Mesenchymal stem cell (in vitro differentiated cells and primary cell): Measurements from ENCODE around the gene MMP24OS. TPM values are rescaled to one million over a fixed set of nuclear protein-coding genes. Genes with fewer than 3 reads are reported as not detected.

Experiments
- DNase-seq: peaks from one replicate; pipeline ENCODE4 v3.0.0-alpha.2; 2013
- H2AFZ ChIP-seq: one replicate; pipeline ENCODE4 v1.6.1; 2013; ENCODE audit warnings: low read depth, mild to moderate bottlenecking, control low read depth, inconsistent platforms, low read length, moderate library complexity
- H2AK5ac ChIP-seq: 2 replicates; pipeline ENCODE4 v1.6.1; 2013; ENCODE audit warnings: low read length, moderate library complexity, mild to moderate bottlenecking, inconsistent platforms; ENCODE audit not compliant: severe bottlenecking
- H2BK120ac ChIP-seq: one replicate; pipeline ENCODE4 v1.6.1; 2013; ENCODE audit warnings: low read depth, mild to moderate bottlenecking, inconsistent platforms, low read length, moderate library complexity
- H2BK12ac ChIP-seq, 2 experiments: one replicate each; pipeline ENCODE4 v1.6.1; 2013; ENCODE audit warnings: inconsistent platforms in 2 of 2, low read length in 2 of 2, mild to moderate bottlenecking in 2 of 2, moderate library complexity in 2 of 2, control low read depth in 1 of 2
- H2BK15ac ChIP-seq: one replicate; pipeline ENCODE4 v1.6.1; 2013; ENCODE audit warnings: mild to moderate bottlenecking, low read depth, inconsistent platforms; ENCODE audit not compliant: poor library complexity, severe bottlenecking
- H2BK5ac ChIP-seq: 2 replicates; pipeline ENCODE4 v1.6.1; 2013; ENCODE audit warnings: low read depth, mild to moderate bottlenecking, low read length, control low read depth, inconsistent platforms; ENCODE audit not compliant: poor library complexity, severe bottlenecking
- H3K14ac ChIP-seq, 2 experiments: one replicate each; pipeline ENCODE4 v1.6.1; 2013; ENCODE audit warnings: inconsistent platforms in 2 of 2, low read length in 2 of 2, control low read depth in 1 of 2, mild to moderate bottlenecking in 1 of 2, moderate library complexity in 1 of 2
- H3K18ac ChIP-seq, 2 experiments: one replicate each; pipeline ENCODE4 v1.6.1; 2013; ENCODE audit warnings: inconsistent platforms in 2 of 2, low read length in 2 of 2, control low read depth in 1 of 2, low read depth in 1 of 2, mild to moderate bottlenecking in 1 of 2
- H3K23ac ChIP-seq, 2 experiments: one replicate each; pipeline ENCODE4 v1.6.1; 2013; ENCODE audit warnings: inconsistent platforms in 2 of 2, low read length in 2 of 2, mild to moderate bottlenecking in 2 of 2, moderate library complexity in 2 of 2, control low read depth in 1 of 2
- H3K27ac ChIP-seq: 2 replicates; pipeline ENCODE4 v1.5.1; 2013; ENCODE audit warnings: mild to moderate bottlenecking, moderate library complexity, low read length, control low read depth, inconsistent platforms; ENCODE audit not compliant: poor library complexity, severe bottlenecking
- H3K27me3 ChIP-seq, 2 experiments: 2 replicates each; pipeline versions ENCODE4 v1.6.1 to v1.7.0; 2013; ENCODE audit warnings: low read length in 2 of 2, mild to moderate bottlenecking in 2 of 2, moderate library complexity in 2 of 2, control low read depth in 1 of 2, inconsistent platforms in 1 of 2; ENCODE audit not compliant: control insufficient read depth in 1 of 2, insufficient read depth in 1 of 2
- H3K36me3 ChIP-seq, 2 experiments: 2 replicates each; pipeline versions ENCODE4 v1.6.1 to v1.7.0; 2013; ENCODE audit warnings: low read length in 2 of 2, control low read depth in 1 of 2, inconsistent platforms in 1 of 2, low read depth in 1 of 2, mild to moderate bottlenecking in 1 of 2; ENCODE audit not compliant: insufficient read depth in 2 of 2, control insufficient read depth in 1 of 2
- H3K4ac ChIP-seq, 2 experiments: one replicate each; pipeline ENCODE4 v1.6.1; 2013; ENCODE audit warnings: inconsistent platforms in 2 of 2, low read length in 2 of 2, mild to moderate bottlenecking in 2 of 2, moderate library complexity in 2 of 2, control low read depth in 1 of 2, low read depth in 1 of 2
- H3K4me1 ChIP-seq: 2 replicates; pipeline ENCODE4 v1.6.1; 2013; ENCODE audit warnings: low read depth, low read length, control low read depth; ENCODE audit not compliant: control insufficient read depth, insufficient read depth
- H3K4me2 ChIP-seq: 2 replicates; pipeline ENCODE4 v1.6.1; 2013; ENCODE audit warnings: low read length, mild to moderate bottlenecking, inconsistent platforms; ENCODE audit not compliant: poor library complexity, severe bottlenecking
- H3K4me3 ChIP-seq, 2 experiments: 2 replicates each; pipeline versions ENCODE4 v1.5.1 to v1.7.0; 2013; ENCODE audit warnings: low read length in 2 of 2, mild to moderate bottlenecking in 2 of 2, control low read depth in 1 of 2, low read depth in 1 of 2; ENCODE audit not compliant: insufficient read depth in 1 of 2
- H3K79me1 ChIP-seq: replicated peaks from 2 replicates; pipeline ENCODE4 v1.6.1; 2013; ENCODE audit warnings: mild to moderate bottlenecking, control low read depth, low read length, inconsistent platforms; ENCODE audit not compliant: poor library complexity, severe bottlenecking
- H3K9ac ChIP-seq: 2 replicates; pipeline ENCODE4 v1.7.0; 2013; ENCODE audit warnings: mild to moderate bottlenecking, low read length, moderate library complexity
- H3K9me3 ChIP-seq: 2 replicates; pipeline ENCODE4 v1.7.0; 2013; ENCODE audit warnings: mild to moderate bottlenecking, low read length; ENCODE audit not compliant: control insufficient read depth
- H4K8ac ChIP-seq: one replicate; pipeline ENCODE4 v1.6.1; 2013; ENCODE audit warnings: inconsistent platforms, mild to moderate bottlenecking, low read length, moderate library complexity
- H4K91ac ChIP-seq: one replicate; pipeline ENCODE4 v1.6.1; 2013; ENCODE audit warnings: mild to moderate bottlenecking, low read length, inconsistent platforms
- WGBS: methylation state at CpG from one replicate; pipeline ENCODE4 v1.1.7; 2013; ENCODE audit warnings: mixed read lengths; 5-methylcytosine and 5-hydroxymethylcytosine counted together
- polyA plus RNA-seq, 2 experiments: library from polyadenylated mRNA; stranded (reverse); fragments of 200-250 nt; gene quantifications; one replicate each; pipeline ENCODE4 v1.2.3, GENCODE V29; 2013

MMP24OS gene
- 114 TPM for polyA plus RNA-seq (2013, experiment 1 of 2)
- polyA plus RNA-seq (2013, experiment 2 of 2) = 114 TPM

DNA sequence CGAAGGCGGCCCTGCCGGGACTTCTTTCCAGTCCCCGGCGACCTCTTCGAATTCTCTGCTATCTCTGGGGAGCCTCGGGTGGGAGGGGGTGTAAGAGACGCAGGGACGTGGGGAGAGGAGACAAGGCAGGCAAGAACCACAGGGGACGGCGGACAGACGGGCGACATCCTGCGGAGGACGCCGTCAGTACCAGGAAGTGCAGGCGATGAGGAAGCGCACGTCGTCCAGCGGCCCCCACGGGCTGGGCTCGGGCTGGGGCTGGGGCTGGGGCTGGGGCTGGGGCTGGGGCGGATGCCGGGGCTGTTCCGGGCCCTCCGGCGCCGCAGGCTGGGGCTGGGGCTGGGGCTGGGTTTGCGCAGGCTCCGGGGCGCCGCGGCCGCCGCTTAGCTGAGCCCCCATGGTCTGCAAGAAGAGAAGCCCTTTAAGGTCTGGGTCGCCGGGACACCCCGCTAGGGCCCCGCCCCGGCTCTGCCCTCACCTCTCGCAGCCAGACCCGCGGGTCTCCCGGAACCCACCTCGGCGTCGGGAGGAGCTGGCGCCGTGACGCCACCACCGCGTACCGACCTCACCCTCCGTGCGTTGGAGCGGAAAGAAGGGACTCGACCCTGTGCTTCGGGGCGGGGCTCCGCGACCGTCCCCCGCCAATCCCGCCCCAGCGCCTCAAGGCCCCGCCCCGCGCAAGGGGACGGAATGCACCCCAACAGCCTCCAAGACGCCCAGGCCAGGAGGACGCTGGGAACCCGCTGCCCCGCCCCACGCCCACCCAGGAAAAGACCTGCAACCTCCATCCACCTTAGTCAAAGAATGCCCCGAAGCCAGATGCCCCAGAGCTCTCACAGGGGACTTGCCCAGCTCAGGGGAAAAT, at the start of gene MMP24OS:
Gene MMP24OS (minus strand): TSS at position 592 of the 865 bp plus-strand sequence. CDS start 193 bp downstream, at position 399.
- peak within 1 kb of the TSS; percentile 19 for H2BK15ac ChIP-seq
- H3K79me1 ChIP-seq = peaks cover 12% of the 10 kb centered on the region
- peak within 1 kb of the TSS; percentile 55 for H3K4me2 ChIP-seq
- peak within 1 kb of the TSS in 1 of 2 experiments; percentile 68 for H3K23ac ChIP-seq
- H3K4ac ChIP-seq = peak within 1 kb of the TSS; percentile 57 to 92
- peak within 1 kb of the TSS; percentile 95 for H3K27ac ChIP-seq
- peaks cover 46% of the 10 kb centered on the region for H3K4me1 ChIP-seq
- H3K9ac ChIP-seq = peak within 1 kb of the TSS; percentile 98
- H3K9me3 ChIP-seq = no peaks in the 10 kb centered on the region
- H2BK5ac ChIP-seq = peak within 1 kb of the TSS; percentile 37
- H3K36me3 ChIP-seq = peaks cover 70 to 73% of the 10 kb centered on the region in 2 experiments
- peak within 1 kb of the TSS; percentile 73 for H4K8ac ChIP-seq
- DNase-seq = peak; percentile 91
- 1% methylated on average over 63 of the region's 76 CpGs for WGBS
- H2AFZ ChIP-seq = peak within 1 kb of the TSS; percentile 46
- H2BK120ac ChIP-seq = peak within 1 kb of the TSS; percentile 59
- H3K14ac ChIP-seq = peak within 1 kb of the TSS in 1 of 2 experiments; percentile 95
- H4K91ac ChIP-seq = peak within 1 kb of the TSS; percentile 85
- peak within 1 kb of the TSS; percentile 60 to 97 for H3K4me3 ChIP-seq
- H2AK5ac ChIP-seq = peak within 1 kb of the TSS; percentile 54
- H3K27me3 ChIP-seq = no peaks in the 10 kb centered on the region
- peak within 1 kb of the TSS in 1 of 2 experiments; percentile 12 for H2BK12ac ChIP-seq
- H3K18ac ChIP-seq = peak within 1 kb of the TSS; percentile 72 to 79

DNA sequence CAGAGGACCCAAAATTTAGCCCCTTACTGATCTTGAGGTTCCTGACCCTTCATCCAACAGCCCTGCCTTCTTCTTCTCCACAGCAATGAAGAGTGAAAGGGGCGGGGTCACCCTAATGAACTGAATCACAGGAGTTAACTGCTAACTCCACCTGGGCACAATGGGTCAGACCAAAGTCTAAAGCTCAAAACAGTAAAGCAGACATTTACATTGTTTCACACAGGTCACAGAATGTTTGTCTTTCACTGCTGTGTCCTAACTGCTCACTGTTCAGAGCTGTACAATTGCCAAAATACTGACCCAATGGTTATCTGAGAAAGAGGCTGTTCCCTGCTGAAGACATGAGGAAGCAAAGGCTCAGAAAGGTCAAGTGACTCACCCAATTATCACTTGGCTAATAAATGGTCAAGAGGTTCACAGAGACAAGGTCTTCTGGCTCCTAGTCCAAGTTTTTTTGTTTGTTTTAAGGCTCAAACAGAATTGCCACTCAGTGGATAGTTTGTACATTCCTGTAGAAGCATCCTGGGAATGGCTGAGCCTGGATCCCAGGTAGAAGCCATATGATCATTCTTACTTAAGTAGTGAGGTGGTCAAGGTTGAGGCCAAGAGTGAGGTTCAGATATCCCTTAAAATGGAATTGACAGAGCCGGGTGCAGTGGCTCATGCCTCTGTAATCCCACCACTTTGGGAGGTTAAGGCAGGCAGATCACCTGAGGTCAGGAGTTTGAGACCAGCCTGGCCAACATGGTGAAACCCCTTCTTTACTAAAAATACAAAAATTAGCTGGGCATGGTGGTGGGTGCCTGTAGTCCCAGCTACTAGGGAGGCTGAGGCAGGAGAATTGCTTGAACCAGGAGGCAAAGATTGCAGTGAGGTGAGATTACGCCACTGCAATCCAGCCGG, 49.4 kb upstream of the MMP24OS start:
- 82% methylated on average over 4 of the region's 4 CpGs for WGBS
- Histone ChIP-seq H3K79me1 (peaks cover 4% of the 10 kb centered on the region), H2BK15ac (no peak overlapping the region), H3K9me3 (no peaks in the 10 kb centered on the region), H3K4ac (no peak overlapping the region), H4K91ac (no peak overlapping the region), H2BK120ac (no peak overlapping the region), H2AFZ (no peak overlapping the region), H3K23ac (no peak overlapping the region), H2BK5ac (no peak overlapping the region), H3K4me1 (peaks cover 6% of the 10 kb centered on the region), H3K9ac (no peak overlapping the region), H3K14ac (no peak overlapping the region), H3K4me2 (no peak overlapping the region), H3K27me3 (no peaks in the 10 kb centered on the region), H2AK5ac (peak overlapping the region; percentile 84), H3K36me3 (peaks cover 2 to 19% of the 10 kb centered on the region in 2 experiments), H2BK12ac (peak overlapping the region in 1 of 2 experiments; percentile 59), H3K4me3 (peak overlapping the region in 1 of 2 experiments; percentile 1), H4K8ac (no peak overlapping the region), H3K27ac (peak overlapping the region; percentile 5), H3K18ac (peak overlapping the region in 1 of 2 experiments; percentile 25)
- peak; percentile 66 for DNase-seq

DNA sequence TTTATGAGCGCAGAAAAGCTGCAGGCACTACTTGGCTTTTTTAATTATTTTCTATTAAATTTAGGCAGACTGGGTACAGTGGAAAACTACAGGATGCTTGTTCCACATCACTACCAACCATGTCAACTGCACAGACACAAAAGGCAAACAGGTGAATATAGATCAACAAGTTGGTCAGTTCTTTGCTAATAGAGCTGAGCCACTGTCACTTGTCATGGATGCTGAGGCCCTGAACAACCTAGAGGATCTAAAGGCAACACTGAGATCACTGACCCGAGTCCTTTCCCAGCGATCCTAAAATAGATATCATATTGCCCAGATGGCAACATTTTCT, 48.8 kb upstream of the MMP24OS start:
- Histone ChIP-seq H2AK5ac (peak overlapping the region; percentile 84), H3K4me1 (peaks cover 6% of the 10 kb centered on the region), H2AFZ (no peak overlapping the region), H2BK12ac (peak overlapping the region in 1 of 2 experiments; percentile 4), H3K27ac (no peak overlapping the region), H3K4me2 (no peak overlapping the region), H4K91ac (no peak overlapping the region), H3K79me1 (peaks cover 4% of the 10 kb centered on the region), H3K9ac (no peak overlapping the region), H3K14ac (no peak overlapping the region), H2BK15ac (no peak overlapping the region), H3K4me3 (peak overlapping the region in 1 of 2 experiments; percentile 1), H3K23ac (no peak overlapping the region), H3K27me3 (no peaks in the 10 kb centered on the region), H2BK5ac (no peak overlapping the region), H4K8ac (no peak overlapping the region), H3K36me3 (peaks cover 0 to 13% of the 10 kb centered on the region in 2 experiments), H2BK120ac (no peak overlapping the region), H3K9me3 (no peaks in the 10 kb centered on the region), H3K18ac (peak overlapping the region in 1 of 2 experiments; percentile 25), H3K4ac (peak overlapping the region in 1 of 2 experiments; percentile 10)
- WGBS = 82% methylated on average over 2 of the region's 3 CpGs
- DNase-seq = no peak
